Lung (tissue), 12 donors: Measurements from ENCODE around the gene STIP1. TPM values are rescaled to one million over a fixed set of nuclear protein-coding genes. Genes with fewer than 3 reads are reported as not detected.

Experiments
- ATAC-seq: fragments of 200-7000 bp; cut with Tn5 transposase; one replicate; pipeline ENCODE4 v1.9.1; 2020; ENCODE audit warnings: moderate number of reproducible peaks; ENCODE audit not compliant: insufficient read depth, low FRiP score
- DNase-seq, 3 donors: peaks; one replicate each; pipeline ENCODE4 v3.0.0-alpha.2; 2013 to 2017
- H3K27ac ChIP-seq, 2 donors: one replicate each; pipeline ENCODE4 v1.5.1; 2013; ENCODE audit warnings: mild to moderate bottlenecking in 2 of 2, moderate library complexity in 2 of 2, control low read depth in 1 of 2, inconsistent platforms in 1 of 2, low read depth in 1 of 2, low read length in 1 of 2
- H3K27me3 ChIP-seq, 3 donors: one replicate each; pipeline ENCODE4 v1.5.1; 2013; ENCODE audit warnings: low read length in 2 of 3; ENCODE audit not compliant: control insufficient read depth in 3 of 3, insufficient read depth in 3 of 3
- H3K36me3 ChIP-seq, 4 donors: one replicate each; pipeline ENCODE4 v1.5.1; 2013; ENCODE audit warnings: low read length in 4 of 4, mild to moderate bottlenecking in 1 of 4, moderate library complexity in 1 of 4; ENCODE audit not compliant: control insufficient read depth in 4 of 4, insufficient read depth in 4 of 4
- H3K4me1 ChIP-seq, 5 donors: one replicate each; pipeline ENCODE4 v1.5.1; 2013; ENCODE audit warnings: low read length in 5 of 5, mild to moderate bottlenecking in 2 of 5, moderate library complexity in 1 of 5; ENCODE audit not compliant: control insufficient read depth in 5 of 5, insufficient read depth in 5 of 5
- H3K4me3 ChIP-seq: one replicate; pipeline ENCODE4 v1.5.1; 2013; ENCODE audit warnings: mild to moderate bottlenecking, control low read depth, moderate library complexity
- H3K9ac ChIP-seq, 2 donors: one replicate each; pipeline ENCODE4 v1.5.1; 2013; ENCODE audit warnings: low read length in 2 of 2, control low read depth in 1 of 2; ENCODE audit not compliant: insufficient read depth in 1 of 2
- H3K9me3 ChIP-seq, 4 donors: one replicate each; pipeline ENCODE4 v1.5.1; 2013; ENCODE audit warnings: low read length in 3 of 4, mild to moderate bottlenecking in 1 of 4, moderate library complexity in 1 of 4; ENCODE audit not compliant: control insufficient read depth in 4 of 4, insufficient read depth in 3 of 4
- WGBS, 2 donors: extraction: QIAGEN DNeasy Blood & Tissue Kit; methylation state at CpG; one replicate each; pipeline ENCODE4 v1.1.7; 2013; 5-methylcytosine and 5-hydroxymethylcytosine counted together
- polyA plus RNA-seq, 2 donors: library from polyadenylated mRNA; stranded (reverse); fragments of 200-250 nt; gene quantifications; one replicate each; pipeline ENCODE4 v1.2.1, GENCODE V29; 2013
- total RNA-seq, 2 donors: library from RNA; depleted of rRNA in 1 of 2; stranded (reverse); fragments of >200 nt in 1 of 2; gene quantifications; one replicate each; pipeline ENCODE4 v1.2.1, GENCODE V29; 2014 to 2021
- TF ChIP-seq, protein P1 (sequence below): IDR thresholded peaks from 2 replicates; pipeline ENCODE4 v1.5.1; 2012; ENCODE audit warnings: mild to moderate bottlenecking; ENCODE audit errors: control extremely low read depth, extremely low read depth
- donor health status: control.
- donor health status: control.
- donor health status: Bipolar disorder and iron deficiency.
- donor health status: healthy.
- donor health status: DM: yes; HTN: yes; CAD: no.

The STIP1 gene
- total and polyA plus RNA-seq, 4 donors = 75.9 to 122 (median 94.8) TPM

DNA sequence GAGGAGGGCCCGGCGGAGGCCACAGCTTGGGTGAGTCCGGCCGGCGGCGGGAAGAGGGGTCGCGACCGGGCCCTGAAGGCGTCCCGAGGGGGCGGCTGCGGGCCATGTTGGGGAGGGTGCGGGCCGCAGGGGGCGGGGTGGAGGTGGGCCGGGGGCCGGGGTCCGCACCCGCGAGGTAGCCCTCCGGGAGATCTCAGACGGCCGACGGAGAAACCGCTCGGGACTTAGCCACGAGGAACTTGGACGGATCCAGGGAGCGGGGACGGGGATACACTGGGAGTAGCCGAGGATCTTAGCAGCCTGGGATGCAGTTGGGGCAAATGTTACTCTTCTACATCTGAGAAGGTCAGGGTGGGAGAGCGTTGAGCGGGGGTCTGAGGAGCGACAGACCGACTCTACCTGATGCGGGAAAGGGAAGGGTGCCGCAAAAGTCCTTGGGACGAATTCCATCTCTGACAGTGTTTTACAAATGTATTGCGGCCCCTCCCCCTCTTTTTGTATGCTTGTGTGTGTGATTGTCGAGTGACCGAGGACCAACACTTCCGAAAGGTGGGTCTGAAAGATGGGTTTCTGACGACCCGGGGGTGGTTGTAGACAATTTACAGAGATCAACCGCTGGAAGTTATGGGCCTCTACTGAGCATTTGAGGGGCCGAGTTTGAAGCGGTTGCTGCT is 658 bp downstream of the STIP1 start:
- TF ChIP-seq, protein P1, sequence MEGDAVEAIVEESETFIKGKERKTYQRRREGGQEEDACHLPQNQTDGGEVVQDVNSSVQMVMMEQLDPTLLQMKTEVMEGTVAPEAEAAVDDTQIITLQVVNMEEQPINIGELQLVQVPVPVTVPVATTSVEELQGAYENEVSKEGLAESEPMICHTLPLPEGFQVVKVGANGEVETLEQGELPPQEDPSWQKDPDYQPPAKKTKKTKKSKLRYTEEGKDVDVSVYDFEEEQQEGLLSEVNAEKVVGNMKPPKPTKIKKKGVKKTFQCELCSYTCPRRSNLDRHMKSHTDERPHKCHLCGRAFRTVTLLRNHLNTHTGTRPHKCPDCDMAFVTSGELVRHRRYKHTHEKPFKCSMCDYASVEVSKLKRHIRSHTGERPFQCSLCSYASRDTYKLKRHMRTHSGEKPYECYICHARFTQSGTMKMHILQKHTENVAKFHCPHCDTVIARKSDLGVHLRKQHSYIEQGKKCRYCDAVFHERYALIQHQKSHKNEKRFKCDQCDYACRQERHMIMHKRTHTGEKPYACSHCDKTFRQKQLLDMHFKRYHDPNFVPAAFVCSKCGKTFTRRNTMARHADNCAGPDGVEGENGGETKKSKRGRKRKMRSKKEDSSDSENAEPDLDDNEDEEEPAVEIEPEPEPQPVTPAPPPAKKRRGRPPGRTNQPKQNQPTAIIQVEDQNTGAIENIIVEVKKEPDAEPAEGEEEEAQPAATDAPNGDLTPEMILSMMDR = no peak
- Histone ChIP-seq H3K9me3 (no peaks in the 10 kb centered on the region), H3K4me3 (no peak overlapping the region), H3K4me1 (peaks cover 0 to 20% (median 4%) of the 10 kb centered on the region in 5 donors), H3K9ac (no peak overlapping the region), H3K27me3 (no peaks in the 10 kb centered on the region), H3K27ac (peak overlapping the region; percentile 80), H3K36me3 (peaks cover 0 to 6% (median 0%) of the 10 kb centered on the region in 4 donors)
- ATAC-seq = no peak
- whole genome bisulfite sequencing, 2 donors = 0 to 1% methylated on average over 33 to 48 of the region's 48 CpGs
- peak in 2 of 3 donors; percentile 26 to 34 for DNase-seq

DNA sequence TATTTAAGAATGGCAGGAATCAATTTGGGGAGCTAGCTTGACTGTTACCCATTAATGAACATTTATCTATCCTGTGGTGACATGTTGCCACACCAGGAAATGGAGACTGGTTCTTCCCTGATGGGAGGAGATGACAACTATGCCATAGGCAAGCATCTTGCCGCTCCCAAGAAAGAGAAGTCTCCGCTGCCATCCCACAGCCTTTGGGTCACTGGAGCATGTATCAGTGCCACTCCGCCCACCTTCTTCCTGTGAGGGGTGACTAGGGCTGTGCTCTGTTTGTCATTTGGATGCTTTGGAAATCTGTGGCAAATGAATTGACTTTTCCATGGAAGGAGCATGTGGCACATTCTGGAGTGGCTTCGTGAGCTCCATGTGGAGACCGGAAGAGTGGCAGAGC is 6.5 kb downstream of the STIP1 start:
- Histone ChIP-seq H3K27me3 (no peaks in the 10 kb centered on the region), H3K36me3 (peaks cover 35 to 46% (median 41%) of the 10 kb centered on the region in 4 donors), H3K4me1 (peaks cover 0 to 5% (median 0%) of the 10 kb centered on the region in 5 donors), H3K4me3 (no peak overlapping the region), H3K9me3 (no peaks in the 10 kb centered on the region), H3K27ac (no peak overlapping the region), H3K9ac (no peak overlapping the region)
- ATAC-seq (no peak), DNase-seq (no peak)
- TF ChIP-seq, protein P1 = no peak
- 75 to 87% methylated on average over 5 of the region's 5 CpGs for WGBS, 2 donors

DNA sequence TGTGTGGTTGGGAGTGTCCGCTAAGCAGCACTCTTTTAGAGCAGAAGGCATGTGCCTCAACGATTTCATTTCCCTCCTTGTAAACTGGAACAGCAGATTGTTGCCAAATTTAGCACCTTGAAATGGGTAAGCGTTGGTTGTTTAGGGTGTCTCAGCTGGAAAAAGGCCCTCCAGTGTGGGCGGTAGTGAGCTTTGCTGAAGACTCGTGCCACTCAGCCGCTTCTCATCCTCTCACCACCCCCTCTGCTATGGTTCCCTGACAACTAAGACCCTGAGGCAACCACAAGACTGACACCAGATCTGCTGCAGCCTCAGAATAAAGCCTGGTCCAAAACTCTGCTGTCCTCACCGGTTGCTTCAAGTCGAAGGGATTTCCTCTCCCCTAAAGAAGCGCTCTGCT is 10.7 kb downstream of the STIP1 start:
- H3K4me3 ChIP-seq = no peak overlapping the region
- H3K9me3 ChIP-seq = no peaks in the 10 kb centered on the region
- H3K9ac ChIP-seq = no peak overlapping the region
- TF ChIP-seq, protein P1 = no peak
- H3K27me3 ChIP-seq = no peaks in the 10 kb centered on the region
- H3K4me1 ChIP-seq = no peaks in the 10 kb centered on the region
- ATAC-seq = no peak
- WGBS, 2 donors = 80 to 89% methylated on average over 9 of the region's 9 CpGs
- DNase-seq = no peak
- no peak overlapping the region for H3K27ac ChIP-seq
- H3K36me3 ChIP-seq = peaks cover 47 to 59% (median 57%) of the 10 kb centered on the region in 4 donors

DNA sequence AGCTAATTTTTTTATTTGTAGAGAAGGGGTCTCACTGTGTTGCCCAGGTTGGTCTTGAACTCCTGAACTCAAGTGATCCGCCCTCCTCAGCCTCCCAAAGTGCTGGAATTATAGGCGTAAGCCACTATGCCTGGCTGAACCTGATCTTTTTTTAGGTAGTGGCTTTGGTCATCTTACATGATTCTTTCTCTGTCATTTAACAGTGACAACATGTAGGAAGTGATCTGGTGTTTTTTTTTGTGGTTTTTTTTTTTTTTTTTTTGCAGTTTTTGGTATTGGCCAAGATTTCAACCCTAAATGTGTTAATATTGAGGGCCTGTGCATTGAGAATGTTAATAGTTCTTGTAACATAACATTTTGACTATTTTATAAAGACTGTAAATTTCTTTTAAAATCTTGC is 12.5 kb downstream of the STIP1 start:
- ATAC-seq (no peak), DNase-seq (no peak)
- Histone ChIP-seq H3K4me1 (no peaks in the 10 kb centered on the region), H3K4me3 (no peak overlapping the region), H3K27me3 (no peaks in the 10 kb centered on the region), H3K36me3 (peaks cover 52 to 68% (median 64%) of the 10 kb centered on the region in 4 donors), H3K27ac (no peak overlapping the region), H3K9ac (no peak overlapping the region), H3K9me3 (no peaks in the 10 kb centered on the region)
- WGBS, 2 donors = 80 to 89% methylated on average over 2 of the region's 2 CpGs
- TF ChIP-seq, protein P1 = no peak
